ENCODE data around the gene CDYL2.

The CDYL2 gene

GRCh38 chr16:80586476-80586875 lies 217.9 kb downstream of the CDYL2 start:
- DNase-seq, result no peak

GRCh38 chr16:80585764-80586163 lies 218.6 kb downstream of the CDYL2 start:
- no peak for DNase-seq

GRCh38 chr16:80583466-80583865 lies 220.9 kb downstream of the CDYL2 start:
- no peak for DNase-seq

GRCh38 chr16:80580109-80580832 lies 224.1 kb downstream of the CDYL2 start:
- no peak for DNase-seq

DNA sequence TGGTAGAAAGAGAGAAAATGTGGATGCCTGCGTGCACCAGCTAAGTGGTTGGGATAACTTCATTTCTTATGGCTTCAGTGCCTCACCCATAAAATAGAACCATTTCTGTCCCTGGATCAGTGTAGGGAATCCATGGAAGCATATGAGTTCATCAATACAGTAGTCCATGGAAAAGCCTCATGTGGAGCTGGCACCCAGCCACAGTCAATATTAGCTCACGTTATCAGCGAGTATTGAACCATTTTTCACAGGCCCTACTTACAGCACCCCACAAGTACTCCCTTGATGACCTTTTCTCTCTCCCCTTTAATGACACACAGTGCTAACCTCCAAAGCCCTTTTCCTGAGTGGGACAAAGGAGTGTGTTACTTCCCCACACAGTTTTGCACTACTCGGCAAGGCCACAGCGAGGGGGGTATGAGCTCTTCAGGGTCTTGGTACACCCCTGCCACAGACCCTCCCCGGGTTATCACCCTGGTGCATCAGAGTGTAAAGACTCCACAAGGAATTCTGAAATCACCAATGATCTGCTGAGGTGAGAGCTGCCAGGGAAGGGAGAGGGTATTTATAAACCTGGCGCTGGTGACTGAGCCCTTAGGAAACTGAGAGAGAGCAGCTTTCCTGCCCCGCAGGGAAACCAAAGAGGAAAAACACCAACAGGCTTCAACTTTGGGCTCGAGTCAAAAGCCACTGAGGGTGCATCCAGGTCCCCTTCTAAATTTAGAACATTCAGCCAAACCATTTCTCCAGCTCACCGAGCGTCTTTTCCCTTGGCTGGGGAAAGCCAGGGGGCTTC lies 226.7 kb downstream of the CDYL2 start:
- DNase-seq, result no peak

DNA sequence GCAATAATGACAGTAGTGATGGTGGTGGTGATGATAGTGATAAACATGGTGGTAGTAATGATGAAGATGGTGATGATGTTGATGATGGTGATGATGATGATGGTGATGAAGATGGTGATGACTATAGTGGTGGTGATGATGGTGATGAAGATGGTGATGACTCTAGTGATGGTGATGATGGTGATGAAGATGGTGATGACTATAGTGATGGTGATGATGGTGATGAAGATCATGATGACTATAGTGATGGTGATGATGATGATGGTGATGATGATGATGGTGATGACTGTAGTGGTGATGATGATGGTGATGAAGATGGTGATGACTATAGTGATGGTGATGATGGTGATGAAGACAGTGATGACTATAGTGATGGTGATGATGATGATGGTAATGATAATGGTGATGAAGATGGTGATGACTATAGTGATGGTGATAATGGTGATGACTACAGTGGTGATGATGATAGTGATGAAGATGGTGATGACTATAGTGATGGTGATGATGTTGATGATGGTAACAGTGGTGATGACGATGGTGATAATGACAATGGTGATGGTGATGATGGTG lies 228.0 kb downstream of the CDYL2 start:
- no peak for DNase-seq

DNA sequence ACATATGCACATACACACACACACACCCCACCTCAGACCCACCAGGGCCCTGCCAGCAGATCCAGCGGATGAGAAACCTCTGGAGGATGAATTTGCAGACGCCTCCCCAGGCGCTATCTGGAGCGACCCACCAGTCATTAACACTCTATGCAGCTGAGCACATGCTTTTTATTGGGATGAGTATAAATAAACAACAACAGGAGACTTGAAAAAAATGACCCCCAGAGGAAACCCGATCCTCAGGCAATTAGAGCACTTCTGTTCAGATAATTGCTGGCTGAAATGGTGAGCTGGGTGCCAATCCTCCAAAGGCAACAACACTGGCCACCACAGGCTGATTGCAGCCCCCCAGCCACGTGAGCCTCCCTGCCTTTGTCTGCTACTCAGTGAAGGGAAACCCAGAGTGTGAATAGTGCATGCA lies 230.7 kb downstream of the CDYL2 start:
- no peak for DNase-seq

DNA sequence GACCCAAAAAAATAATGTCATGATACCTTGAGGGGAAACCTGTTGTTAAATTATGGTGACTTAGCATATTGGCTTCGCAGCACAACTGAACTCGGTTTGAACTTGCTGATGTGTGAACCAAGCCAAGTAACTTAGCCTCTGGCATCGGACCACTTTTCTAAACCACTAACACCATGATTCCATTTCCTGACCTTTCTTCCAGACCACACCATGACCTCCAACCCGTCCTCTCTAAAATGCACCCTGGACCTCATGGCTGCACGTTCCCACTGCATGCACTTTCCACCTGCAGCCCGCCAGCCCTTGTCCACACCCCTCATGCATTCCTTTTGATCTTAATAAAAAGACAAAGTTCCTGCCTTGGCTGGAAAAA lies 234.3 kb downstream of the CDYL2 start:
- no peak for DNase-seq

- no peak for DNase-seq
Measured at GRCh38 chr16:80569440-80570105, 234.8 kb downstream of the CDYL2 start.

DNA sequence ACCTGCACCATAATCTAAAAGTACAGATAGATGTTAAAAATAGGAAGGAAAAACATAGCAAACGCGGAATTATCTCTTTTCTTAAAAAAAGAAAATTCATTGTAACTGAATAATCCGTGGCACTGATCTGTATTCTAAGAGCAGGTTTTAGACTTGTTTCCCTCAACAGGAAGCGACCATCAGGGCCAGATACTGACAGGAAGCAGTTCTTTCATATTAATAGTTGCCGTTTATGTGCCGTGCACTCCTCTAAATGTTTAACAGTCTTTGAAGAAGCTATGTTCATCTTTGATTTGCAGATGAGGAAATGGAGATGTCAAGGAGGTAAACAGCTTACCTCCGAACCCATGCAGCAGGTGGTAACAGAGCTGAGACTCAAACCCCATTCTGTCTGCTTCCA lies 240.0 kb downstream of the CDYL2 start:
- DNase-seq, result no peak

DNA sequence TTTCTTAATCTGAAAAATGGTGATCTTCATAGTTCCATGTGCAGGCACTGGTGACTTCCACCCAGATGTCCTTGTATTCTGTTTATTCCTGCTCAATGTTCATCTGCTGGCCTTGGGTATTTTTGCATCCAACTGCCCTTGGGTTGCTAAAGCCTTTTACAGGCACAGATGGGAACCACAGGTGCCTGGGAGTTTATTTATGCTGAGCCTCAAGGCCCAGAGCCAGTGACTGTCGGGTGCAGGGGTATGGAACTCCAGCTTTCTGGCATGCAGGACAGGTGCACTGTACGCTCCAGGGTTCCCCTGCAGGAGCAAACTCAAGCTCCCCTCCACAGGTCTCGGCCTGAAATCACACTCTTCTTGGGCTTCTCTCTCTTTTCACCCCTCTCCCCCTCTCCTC lies 241.3 kb downstream of the CDYL2 start:
- no peak for DNase-seq

DNA sequence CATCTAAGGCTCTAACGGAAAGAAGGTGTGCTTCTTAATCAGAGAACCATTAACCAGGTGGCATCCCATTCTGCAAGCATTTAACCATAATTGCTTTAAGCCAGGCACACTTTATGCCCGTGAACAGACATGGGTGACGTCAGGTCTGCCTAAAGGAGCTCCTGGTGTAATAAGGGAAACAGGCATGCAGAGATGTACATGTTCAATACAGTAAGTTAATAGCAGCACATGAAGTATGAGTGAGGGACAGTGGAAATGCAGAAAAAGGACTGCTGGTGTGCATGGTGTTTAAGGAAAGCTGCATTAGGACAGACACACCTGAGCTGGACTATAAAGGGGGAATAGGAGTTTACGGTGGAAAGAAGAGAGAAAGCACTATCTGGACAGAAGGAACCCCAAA lies 245.0 kb downstream of the CDYL2 start:
- DNase-seq, result no peak

- no peak for DNase-seq
Measured at GRCh38 chr16:80557037-80557436, 247.4 kb downstream of the CDYL2 start.

GRCh38 chr16:80556481-80556880 lies 247.9 kb downstream of the CDYL2 start:
- no peak for DNase-seq

GRCh38 chr16:80554033-80554432 lies 250.4 kb downstream of the CDYL2 start:
- DNase-seq, result no peak

- no peak for DNase-seq
Measured at GRCh38 chr16:80552277-80552676, 252.1 kb downstream of the CDYL2 start.

Data from GOT3 (cell line).